Fibroblast of lung (primary cell): Measurements from ENCODE around the gene SRL. TPM values are rescaled to one million over a fixed set of nuclear protein-coding genes. Genes with fewer than 3 reads are reported as not detected.

ENCODE experiments used
- DNase-seq, 2 donors: peaks; one replicate each; pipeline versions ENCODE4 v3.0.0 to v3.0.0-alpha.2; 2010; ENCODE audit warnings: low read depth in 2 of 2
- H2AFZ ChIP-seq: 2 replicates; pipeline ENCODE4 v1.5.1; 2012; ENCODE audit warnings: low read length, control low read depth, inconsistent platforms
- H3K27ac ChIP-seq: 2 replicates; pipeline ENCODE4 v1.5.1; 2011; ENCODE audit warnings: low read length, control low read depth; ENCODE audit not compliant: insufficient read depth
- H3K27me3 ChIP-seq: 2 replicates; pipeline ENCODE4 v1.5.1; 2011; ENCODE audit warnings: mild to moderate bottlenecking, low read length; ENCODE audit not compliant: control insufficient read depth, insufficient read depth
- H3K36me3 ChIP-seq: 2 replicates; pipeline ENCODE4 v1.5.1; 2011; ENCODE audit warnings: low read length; ENCODE audit not compliant: control insufficient read depth, insufficient read depth
- H3K4me1 ChIP-seq: 2 replicates; pipeline ENCODE4 v1.5.1; 2011; ENCODE audit warnings: low read length; ENCODE audit not compliant: control insufficient read depth, insufficient read depth; ENCODE audit errors: extremely low read depth
- H3K4me2 ChIP-seq: 2 replicates; pipeline ENCODE4 v1.5.1; 2011; ENCODE audit warnings: low read length, control low read depth; ENCODE audit not compliant: insufficient read depth; ENCODE audit errors: extremely low read depth
- H3K4me3 ChIP-seq, 4 experiments: fragments of 200-600 bp in 1 of 4; sonication (generic) in 1 of 4; replicated peaks in 1 of 4; 2 replicates each; pipeline ENCODE4 v1.5.1; 2011 to 2016; ENCODE audit warnings: low read length in 4 of 4, low read depth in 3 of 4, mild to moderate bottlenecking in 3 of 4, control low read depth in 2 of 4, inconsistent platforms in 1 of 4, mixed read lengths in 1 of 4; ENCODE audit not compliant: insufficient read depth in 1 of 4; ENCODE audit errors: control extremely low read depth in 1 of 4
- H3K79me2 ChIP-seq: 2 replicates; pipeline ENCODE4 v1.5.1; 2012; ENCODE audit warnings: mild to moderate bottlenecking, low read length, inconsistent platforms; ENCODE audit not compliant: control insufficient read depth, insufficient read depth
- H3K9ac ChIP-seq: 2 replicates; pipeline ENCODE4 v1.5.1; 2011; ENCODE audit warnings: mild to moderate bottlenecking, low read length, control low read depth; ENCODE audit not compliant: insufficient read depth
- H3K9me3 ChIP-seq: 2 replicates; pipeline ENCODE4 v1.5.1; 2012; ENCODE audit warnings: low read depth, low read length; ENCODE audit not compliant: control insufficient read depth, insufficient read depth
- H4K20me1 ChIP-seq: 2 replicates; pipeline ENCODE4 v1.5.1; 2011; ENCODE audit warnings: low read length; ENCODE audit not compliant: control insufficient read depth, insufficient read depth; ENCODE audit errors: extremely low read depth
- EZH2 ChIP-seq: IDR thresholded peaks from 2 replicates; pipeline ENCODE4 v1.5.1; 2012; ENCODE audit warnings: low read length, control low read depth, mild to moderate bottlenecking; ENCODE audit errors: missing control alignments
- polyA plus RNA-seq, 2 donors: library from polyadenylated mRNA; depleted of rRNA in 1 of 2; stranded (reverse) in 1 of 2; unstranded in 1 of 2; fragments of >200 nt; gene quantifications; 2 replicates each; pipeline ENCODE4 v1.2.1, GENCODE V29; 2011 to 2012; ENCODE audit warnings: missing spikeins in 1 of 2
- total RNA-seq: library from RNA; depleted of rRNA; stranded (reverse); fragments of >200 nt; gene quantifications from 2 replicates; pipeline ENCODE4 v1.2.1, GENCODE V29; 2014
- TF ChIP-seq, protein P1 (sequence below), 2 donors: IDR thresholded peaks in 1 of 2; conservative IDR thresholded peaks in 1 of 2; 1 replicate in 1 of 2; 2 replicates in 1 of 2; pipeline ENCODE4 v1.5.1; 2011 to 2012; ENCODE audit warnings: low read length in 2 of 2, control low read depth in 1 of 2, inconsistent platforms in 1 of 2, low read depth in 1 of 2, mild to moderate bottlenecking in 1 of 2

Gene SRL
- total and polyA plus RNA-seq, 2 donors (not counting 1 experiment from before 2014, with no cell fraction given) = 0.07 to 0.17 TPM

GRCh38 chr16:4166821-4167220 is 75.1 kb downstream of the SRL start:
- H3K4me3 ChIP-seq = no peak overlapping the region
- no peaks in the 10 kb centered on the region for H3K4me1 ChIP-seq
- no peaks in the 10 kb centered on the region for H3K27me3 ChIP-seq
- DNase-seq = no peak
- no peaks in the 10 kb centered on the region for H4K20me1 ChIP-seq
- no peak overlapping the region for H2AFZ ChIP-seq
- no peak overlapping the region for H3K4me2 ChIP-seq
- H3K36me3 ChIP-seq = no peaks in the 10 kb centered on the region
- no peaks in the 10 kb centered on the region for H3K79me2 ChIP-seq
- no peak overlapping the region for H3K27ac ChIP-seq
- TF ChIP-seq, protein P1, sequence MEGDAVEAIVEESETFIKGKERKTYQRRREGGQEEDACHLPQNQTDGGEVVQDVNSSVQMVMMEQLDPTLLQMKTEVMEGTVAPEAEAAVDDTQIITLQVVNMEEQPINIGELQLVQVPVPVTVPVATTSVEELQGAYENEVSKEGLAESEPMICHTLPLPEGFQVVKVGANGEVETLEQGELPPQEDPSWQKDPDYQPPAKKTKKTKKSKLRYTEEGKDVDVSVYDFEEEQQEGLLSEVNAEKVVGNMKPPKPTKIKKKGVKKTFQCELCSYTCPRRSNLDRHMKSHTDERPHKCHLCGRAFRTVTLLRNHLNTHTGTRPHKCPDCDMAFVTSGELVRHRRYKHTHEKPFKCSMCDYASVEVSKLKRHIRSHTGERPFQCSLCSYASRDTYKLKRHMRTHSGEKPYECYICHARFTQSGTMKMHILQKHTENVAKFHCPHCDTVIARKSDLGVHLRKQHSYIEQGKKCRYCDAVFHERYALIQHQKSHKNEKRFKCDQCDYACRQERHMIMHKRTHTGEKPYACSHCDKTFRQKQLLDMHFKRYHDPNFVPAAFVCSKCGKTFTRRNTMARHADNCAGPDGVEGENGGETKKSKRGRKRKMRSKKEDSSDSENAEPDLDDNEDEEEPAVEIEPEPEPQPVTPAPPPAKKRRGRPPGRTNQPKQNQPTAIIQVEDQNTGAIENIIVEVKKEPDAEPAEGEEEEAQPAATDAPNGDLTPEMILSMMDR (conservative IDR thresholded peaks at IDR 0.05 in 1 of 2, IDR thresholded peaks at IDR 0.05 in 1 of 2; ENCODE audit: low read depth in 1 of 2, low read length in 2 of 2) = no peak
- no peak for TF ChIP-seq EZH2
- no peaks in the 10 kb centered on the region for H3K9me3 ChIP-seq
- no peak overlapping the region for H3K9ac ChIP-seq

GRCh38 chr16:4160658-4161430 is 81.0 kb downstream of the SRL start:
- Histone ChIP-seq H3K4me3 (no peak overlapping the region), H2AFZ (no peak overlapping the region), H4K20me1 (no peaks in the 10 kb centered on the region), H3K9ac (no peak overlapping the region), H3K4me2 (no peak overlapping the region), H3K4me1 (no peaks in the 10 kb centered on the region), H3K79me2 (no peaks in the 10 kb centered on the region), H3K27ac (no peak overlapping the region), H3K36me3 (no peaks in the 10 kb centered on the region), H3K9me3 (no peaks in the 10 kb centered on the region), H3K27me3 (no peaks in the 10 kb centered on the region)
- no peak for TF ChIP-seq EZH2
- TF ChIP-seq, protein P1 (conservative IDR thresholded peaks at IDR 0.05 in 1 of 2, IDR thresholded peaks at IDR 0.05 in 1 of 2; ENCODE audit: low read depth in 1 of 2, low read length in 2 of 2) = no peak
- no peak for DNase-seq

GRCh38 chr16:4159726-4160125 is 82.2 kb downstream of the SRL start:
- no peaks in the 10 kb centered on the region for H3K4me1 ChIP-seq
- no peak for DNase-seq
- no peak overlapping the region for H3K27ac ChIP-seq
- no peaks in the 10 kb centered on the region for H3K9me3 ChIP-seq
- H2AFZ ChIP-seq = no peak overlapping the region
- H3K4me2 ChIP-seq = no peak overlapping the region
- H3K4me3 ChIP-seq = no peak overlapping the region
- TF ChIP-seq EZH2 = no peak
- TF ChIP-seq, protein P1 (conservative IDR thresholded peaks at IDR 0.05 in 1 of 2, IDR thresholded peaks at IDR 0.05 in 1 of 2; ENCODE audit: low read depth in 1 of 2, low read length in 2 of 2) = no peak
- H3K36me3 ChIP-seq = no peaks in the 10 kb centered on the region
- peaks cover 4% of the 10 kb centered on the region for H3K27me3 ChIP-seq
- H4K20me1 ChIP-seq = no peaks in the 10 kb centered on the region
- no peaks in the 10 kb centered on the region for H3K79me2 ChIP-seq
- no peak overlapping the region for H3K9ac ChIP-seq
